TTC549 (cell line): Measurements from ENCODE around the gene ASB18.
"Not testable (repeated sequence)": the region's sequence is repeated elsewhere in the genome, so short reads cannot be mapped to it uniquely, and the experiment has no call there.

Experiments
- FAIRE-seq: peaks from 2 replicates; lab custom pipeline; 2012; peaks lifted over from hg19 to GRCh38; lab: Jason Lieb, UNC

Gene ASB18

DNA sequence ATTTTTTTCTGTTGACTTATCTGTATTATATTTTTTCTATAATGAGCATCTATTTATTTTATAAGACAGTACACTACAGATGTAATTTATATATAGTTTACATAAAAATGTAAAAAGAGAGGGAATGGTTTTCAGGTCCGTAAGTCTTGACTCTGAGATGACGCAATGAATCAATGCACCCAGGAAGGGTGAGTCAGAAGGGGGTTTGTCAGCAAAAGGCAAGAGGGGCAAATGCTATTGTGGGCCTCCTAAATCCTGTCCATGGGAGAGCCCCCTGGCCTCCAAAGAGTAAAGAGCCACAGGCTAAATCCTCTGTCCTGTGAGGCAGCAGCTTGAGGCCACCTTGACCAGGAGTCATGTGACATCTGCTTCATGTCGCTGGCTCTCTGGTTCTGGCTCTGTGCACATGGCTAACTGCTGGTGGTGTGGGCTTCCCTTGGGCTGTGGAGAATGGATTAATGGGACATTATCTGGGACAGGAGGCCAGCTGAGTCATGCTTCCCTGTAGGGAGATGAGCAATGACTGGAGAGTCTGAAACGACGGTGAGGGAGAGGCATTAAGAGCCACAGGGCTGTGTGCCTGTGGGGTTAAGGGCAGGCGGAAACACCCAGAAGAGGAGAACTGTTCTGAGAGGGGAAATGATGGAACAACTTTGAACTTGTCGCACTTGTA lies 22.8 kb upstream of the ASB18 start:
- no peak for FAIRE-seq

DNA sequence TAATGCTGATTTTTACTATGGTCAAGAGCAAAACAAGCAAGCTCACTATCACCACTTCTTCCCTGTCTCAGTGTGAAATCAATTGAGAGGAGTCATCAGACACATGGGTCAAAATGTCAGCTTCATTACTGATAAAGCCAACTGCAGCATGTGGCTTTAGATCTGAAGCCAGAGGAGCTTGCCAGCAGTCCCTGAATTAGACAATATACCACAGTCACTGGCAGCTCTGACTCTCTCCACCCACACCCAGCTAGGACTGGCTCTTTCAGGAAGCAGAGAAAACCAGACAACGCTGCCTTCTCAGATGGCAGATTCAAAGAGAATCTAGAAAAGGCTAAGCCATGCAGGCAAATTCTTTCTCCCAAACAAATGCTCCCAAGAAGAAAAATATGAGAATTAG lies 20.0 kb upstream of the ASB18 start:
- FAIRE-seq = no peak

DNA sequence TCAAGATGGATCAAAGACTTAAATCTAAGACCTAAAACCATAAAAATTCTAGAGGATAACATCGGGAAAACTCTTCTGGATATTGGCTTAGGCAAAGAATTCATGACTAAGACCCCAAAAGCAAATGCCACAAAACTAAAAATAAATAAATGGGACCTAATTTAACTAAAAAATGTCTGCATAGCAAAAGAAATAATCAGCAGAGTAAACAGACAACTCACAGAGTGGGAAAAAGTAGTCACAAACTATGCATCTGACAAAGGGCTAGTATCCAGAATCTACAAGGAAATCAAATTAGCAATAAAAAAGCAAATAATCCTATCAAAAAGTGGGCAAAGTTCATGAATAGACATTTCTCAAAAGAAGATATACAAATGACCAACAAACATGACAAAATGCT lies 18.2 kb upstream of the ASB18 start:
- FAIRE-seq = no peak

DNA sequence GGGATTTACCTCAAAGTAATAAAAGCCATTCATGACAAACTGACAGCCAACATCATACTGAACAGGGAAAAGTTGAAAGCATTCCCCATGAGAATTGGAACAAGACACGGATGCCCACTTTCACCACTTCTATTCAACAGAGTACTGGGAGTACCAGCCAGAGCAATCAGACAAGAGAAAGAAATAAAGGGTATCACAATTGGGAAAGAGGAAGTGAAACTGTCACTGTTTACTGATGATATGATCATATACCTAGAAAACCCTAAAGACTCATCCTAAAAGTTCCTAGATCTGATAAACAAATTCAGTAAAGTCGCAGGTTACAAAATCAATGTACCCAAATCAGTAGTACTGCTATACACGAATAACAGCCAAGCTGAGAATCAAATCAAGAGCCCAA lies 17.2 kb upstream of the ASB18 start:
- no peak for FAIRE-seq

DNA sequence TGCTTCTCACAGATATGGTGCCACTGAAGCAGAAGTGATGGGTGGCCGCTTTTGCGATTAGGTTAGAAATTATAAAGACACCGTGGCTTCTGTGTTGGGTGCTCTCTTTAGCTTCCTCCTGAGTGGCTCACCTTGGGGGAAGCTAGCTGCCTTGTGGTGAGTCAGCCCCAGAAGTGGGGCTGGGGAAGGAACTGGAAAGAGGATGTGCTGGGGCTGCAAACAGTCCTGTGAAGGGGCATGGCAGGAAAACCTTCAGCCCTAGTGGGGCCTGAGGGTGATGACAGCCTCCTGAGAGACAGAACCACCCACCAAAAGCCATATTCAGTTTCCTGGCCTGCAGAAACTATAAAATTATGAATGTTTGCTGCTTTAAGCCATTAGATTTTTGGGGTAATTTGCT lies 8.9 kb upstream of the ASB18 start:
- FAIRE-seq = no peak

DNA sequence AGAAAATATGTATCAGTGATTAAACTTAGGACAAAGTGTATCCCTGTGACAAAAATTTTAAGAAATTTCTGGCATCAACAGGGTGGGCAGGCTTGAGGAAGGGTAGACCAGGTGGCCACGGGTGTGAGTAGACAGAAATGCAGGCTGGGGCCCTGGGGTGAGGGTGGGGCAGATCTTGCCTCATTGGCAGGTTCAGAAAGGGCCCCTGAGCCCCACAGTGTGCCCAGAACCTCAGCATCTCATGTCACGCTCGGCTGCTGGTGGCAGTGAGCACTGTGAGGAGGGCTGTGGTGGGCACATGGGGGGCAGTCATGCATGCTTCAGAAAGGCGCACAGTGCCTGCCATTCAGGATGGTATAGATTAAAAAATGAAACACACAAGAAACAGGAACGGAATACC lies 7.6 kb upstream of the ASB18 start:
- no peak for FAIRE-seq

DNA sequence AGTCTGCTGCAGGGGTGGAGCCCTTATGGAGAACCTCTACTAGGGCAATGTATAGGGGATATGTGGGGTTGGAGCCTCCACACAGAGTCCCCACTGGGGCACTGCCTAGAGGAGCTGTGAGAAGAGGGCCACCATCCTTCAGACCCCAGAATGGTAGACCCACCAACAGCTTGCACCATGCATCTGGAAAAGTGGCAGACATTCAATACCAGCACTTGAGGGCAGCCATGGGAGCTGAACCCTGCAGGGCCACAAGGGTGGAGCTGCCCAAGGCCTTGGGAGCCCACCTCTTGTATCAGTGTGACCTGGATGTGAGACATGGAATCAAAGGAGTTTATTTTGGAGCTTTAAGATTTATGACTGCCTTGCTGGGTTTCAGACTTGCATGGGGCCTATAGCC lies 5.7 kb upstream of the ASB18 start:
- not testable (repeated sequence) for FAIRE-seq

DNA sequence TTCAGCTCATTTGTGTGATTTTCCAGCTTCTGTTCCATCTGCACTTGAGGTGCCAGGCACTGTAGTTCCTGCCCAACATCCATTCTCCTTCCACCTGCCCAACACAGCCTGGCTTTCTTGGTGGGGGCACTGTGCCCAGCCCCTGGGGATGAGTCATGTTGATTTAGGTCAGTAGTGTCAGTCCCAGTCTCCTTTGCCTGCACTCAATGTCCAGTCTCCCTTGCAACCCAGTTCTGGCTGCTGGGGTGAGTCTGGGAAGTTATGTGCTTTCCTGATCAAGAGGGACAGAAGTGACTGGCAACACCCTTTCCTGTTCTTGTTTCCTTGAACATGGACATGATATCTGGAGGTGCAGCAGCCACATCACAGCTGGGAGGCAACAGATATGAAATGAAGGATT lies 1.5 kb upstream of the ASB18 start:
- FAIRE-seq = no peak

DNA sequence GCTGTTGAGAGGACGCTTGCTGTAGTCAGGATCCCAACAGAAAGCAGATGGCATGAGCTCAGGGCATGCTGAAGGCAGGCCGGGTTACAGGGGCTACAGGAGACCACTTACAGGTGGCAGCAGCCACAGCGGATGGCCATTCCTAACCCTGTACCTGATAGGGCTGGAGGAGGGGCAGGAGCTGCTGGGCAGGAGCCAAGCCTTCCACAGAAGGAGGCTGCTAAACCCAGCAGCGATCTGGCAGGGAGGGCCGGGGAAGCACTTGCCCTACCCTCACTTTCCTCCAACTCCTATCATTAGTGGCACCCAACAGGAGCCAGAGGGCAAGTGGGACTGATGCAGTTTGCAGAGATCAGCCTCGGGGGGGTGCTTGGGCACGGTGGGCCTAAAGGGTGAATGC lies 2.0 kb downstream of the ASB18 start:
- FAIRE-seq = no peak

DNA sequence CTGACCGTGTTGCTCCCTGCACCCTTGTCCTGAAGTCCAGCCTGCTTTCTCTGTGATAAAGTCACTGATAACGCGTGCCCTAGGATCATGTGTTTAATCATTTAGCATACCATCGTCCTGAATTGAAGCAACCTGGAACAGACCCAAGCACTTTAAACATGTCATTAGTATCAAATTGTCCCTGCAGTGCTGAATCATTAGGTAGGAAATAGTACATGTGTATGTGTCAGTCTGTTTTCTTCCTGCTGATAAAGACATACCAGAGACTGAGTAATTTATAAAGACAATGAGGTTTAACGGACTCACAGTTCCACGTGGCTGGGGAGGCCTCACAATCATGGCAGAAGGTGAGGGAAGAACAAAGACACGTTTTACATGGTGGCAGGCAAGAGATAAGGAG lies 2.8 kb downstream of the ASB18 start:
- FAIRE-seq = no peak

DNA sequence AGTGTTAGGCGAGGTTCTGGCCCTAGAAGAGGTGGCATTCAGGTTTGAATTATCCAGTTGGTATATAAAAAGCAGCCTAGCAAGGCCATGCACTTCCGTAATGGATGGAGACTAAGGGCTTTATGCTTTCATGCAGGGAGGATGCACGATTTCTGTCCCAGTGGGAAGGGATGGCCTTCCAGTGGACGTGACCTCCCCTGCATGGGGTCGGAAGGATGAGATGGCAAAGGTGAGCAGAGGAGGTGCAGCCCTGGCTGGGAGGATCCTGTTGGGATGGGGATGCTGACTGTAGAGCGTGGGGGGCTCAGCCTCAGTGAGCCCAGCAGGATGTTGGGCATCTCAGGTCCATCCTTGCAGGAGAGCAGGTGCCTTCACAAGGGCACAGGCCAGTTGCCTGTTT lies 4.8 kb downstream of the ASB18 start:
- FAIRE-seq = no peak

DNA sequence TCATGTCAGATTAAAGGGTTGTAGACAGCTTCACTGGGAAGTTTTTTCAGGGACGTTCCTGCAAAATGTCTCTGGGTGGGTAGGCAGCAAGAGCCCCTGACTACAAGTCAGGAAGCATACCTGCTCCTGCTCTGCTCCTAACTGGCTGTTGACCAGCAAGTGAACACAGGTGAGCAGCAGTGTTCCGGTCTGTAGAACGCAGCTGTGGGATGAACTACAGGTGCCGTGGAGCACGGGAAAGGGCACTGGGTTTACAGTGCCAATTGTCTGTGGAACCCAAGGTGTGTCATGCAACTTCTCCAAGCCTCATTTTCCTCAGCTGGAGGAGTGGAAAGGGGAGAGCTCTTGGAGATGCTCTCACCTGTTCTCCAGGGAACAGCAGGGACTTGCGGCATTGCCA lies 6.6 kb downstream of the ASB18 start:
- no peak for FAIRE-seq

DNA sequence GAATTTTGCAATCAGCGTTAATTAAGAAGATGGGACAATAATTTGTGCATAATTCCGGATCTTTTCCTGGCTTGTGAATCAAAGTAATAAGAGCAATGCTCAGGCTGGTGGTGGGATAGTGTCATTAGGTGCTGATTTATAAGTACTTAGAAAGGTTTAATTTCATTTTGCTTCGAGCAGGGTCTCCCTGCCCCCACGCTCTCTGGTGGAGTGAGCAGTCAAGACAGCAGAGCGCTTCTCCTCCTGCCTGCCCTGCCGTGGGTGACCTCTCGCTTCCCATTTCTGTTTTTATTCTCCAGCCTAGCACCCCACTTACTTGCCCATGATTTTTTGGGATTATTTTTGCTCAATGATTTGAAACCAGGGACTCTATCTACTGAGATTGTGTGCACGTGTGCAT lies 7.1 kb downstream of the ASB18 start:
- FAIRE-seq = no peak

DNA sequence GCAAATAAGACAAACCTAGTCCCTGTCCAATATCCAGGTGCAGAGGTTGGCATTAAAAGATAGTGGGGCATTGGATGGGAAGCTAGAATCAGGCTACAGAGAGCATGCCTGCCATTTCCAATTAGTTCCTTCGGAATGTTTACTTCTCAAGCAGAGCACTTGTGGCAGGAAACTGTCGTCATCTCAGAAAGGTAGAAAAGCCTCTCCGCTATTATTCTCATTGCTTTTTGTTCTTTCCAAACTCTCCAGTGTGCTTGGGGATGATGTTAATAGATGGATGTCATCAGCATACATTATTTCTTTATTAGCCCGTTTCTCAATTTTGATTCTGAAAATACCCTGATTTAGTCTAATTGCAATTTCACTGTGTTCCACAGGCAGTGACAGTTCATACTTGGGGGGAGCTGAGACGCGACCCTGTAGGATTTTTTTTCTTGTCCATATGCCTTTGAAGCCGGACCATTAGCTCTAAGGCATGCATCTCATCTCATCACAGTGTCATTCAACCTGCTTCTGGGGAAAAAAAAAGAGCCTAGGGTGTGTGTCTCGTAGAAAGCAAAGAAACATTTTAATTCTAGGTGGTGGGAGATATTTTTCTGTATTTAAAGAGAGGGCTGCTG lies 7.7 kb downstream of the ASB18 start:
- FAIRE-seq = no peak

DNA sequence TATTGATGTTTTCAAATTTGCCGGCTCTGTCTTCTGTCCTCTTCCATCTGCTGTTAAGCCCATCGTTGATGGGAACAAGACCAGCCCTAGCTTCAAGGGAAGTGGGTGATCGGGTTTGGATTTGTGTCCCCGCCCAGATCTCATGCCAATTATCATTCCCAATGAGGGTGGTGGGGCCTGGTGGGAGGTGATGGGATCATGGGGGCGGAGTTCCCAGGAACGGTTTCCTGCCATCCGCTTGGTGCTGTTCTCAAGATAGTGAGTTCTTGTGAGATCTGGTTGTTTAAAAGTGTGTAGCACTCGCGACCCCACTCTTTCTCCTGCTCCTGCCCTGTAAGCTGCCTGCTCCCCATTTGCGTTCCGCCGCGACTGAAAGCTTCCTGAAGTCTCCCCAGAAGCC lies 9.5 kb downstream of the ASB18 start:
- no peak for FAIRE-seq

DNA sequence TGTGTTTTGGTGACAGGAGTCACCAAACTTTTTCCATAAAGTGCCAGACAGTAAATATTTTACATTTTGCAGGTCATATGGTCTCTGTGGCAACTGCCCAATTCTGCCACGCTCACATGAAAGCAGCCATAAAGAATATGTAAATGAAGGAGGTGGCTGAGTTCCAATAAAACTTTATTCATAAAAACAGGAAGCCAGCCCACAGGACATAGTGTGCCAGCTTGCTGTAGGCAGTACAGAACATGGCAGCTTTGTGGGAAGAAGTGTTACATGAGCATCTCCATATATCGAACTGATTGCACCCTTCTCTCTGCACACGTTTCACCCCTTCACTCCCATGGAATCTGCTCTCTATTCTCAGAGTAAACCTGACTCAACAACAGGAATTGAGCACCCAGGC lies 10.2 kb downstream of the ASB18 start:
- no peak for FAIRE-seq

DNA sequence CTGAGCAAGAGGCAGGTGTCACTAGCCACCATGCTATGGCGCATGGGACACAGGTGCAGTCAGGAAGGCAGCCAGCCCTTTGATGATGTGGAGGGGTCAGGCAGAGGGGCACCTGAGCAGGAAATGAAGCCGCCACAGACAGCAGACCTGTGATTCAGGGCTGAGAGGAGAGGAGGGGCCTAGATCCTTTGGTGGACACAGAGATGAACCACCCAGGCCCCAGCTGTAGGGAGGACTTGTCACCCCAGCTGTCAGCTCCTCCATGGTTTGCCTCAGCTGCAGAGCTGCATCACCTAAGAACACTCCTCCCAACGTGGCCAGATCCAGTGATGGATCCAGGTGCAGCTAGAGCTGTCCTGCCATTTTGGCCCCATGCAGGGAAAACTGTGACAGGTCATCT lies 11.6 kb downstream of the ASB18 start:
- no peak for FAIRE-seq

DNA sequence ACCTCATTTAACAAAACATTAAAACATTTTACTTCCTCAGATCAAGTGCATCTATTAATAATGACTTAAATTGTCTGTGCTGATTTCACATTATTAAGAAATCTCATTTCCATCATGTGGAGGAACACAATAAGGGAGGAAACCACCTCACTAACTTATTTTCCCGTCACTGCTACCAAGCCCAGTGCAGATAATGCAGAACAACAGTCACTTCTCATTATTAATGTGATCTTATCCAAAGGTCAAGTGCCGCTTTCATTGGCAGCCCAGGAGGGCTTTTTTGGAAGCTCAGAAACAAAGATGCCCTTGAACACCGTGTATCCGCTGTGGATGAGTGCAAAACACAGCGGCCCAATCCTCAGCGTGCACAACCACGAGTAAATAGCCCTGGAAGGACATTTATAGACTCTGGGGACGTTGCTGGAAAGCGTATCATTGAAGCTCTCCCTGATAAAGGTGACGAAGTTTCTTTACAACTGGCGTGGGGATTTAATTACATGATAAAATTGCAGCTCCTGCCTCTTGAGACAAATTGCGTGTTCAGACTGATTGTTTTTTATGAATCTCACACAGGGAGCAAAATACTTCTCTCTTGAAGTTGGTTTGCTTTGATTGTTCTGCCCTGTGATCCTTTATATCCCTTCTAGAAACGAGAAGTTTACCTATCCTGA lies 13.2 kb downstream of the ASB18 start:
- FAIRE-seq = no peak

DNA sequence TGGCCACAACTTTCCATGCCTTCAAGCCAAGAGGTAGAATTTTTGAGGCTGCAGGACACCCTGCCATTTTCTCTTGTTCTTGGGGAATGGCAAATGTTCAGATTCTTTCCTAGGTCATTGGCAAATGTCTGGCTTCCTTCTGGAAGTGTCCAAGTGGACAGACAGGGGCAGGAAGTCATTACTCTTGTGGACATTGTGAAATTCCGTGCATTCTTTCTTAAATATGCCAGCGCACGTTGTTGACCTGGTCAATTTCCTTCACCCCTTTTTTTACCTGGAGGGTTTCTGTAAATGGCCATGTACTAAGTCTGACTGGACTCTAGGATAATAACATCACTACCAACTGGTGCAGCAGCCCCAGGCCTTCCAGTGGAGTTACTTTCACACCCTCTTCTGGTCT lies 13.9 kb downstream of the ASB18 start:
- FAIRE-seq = no peak

DNA sequence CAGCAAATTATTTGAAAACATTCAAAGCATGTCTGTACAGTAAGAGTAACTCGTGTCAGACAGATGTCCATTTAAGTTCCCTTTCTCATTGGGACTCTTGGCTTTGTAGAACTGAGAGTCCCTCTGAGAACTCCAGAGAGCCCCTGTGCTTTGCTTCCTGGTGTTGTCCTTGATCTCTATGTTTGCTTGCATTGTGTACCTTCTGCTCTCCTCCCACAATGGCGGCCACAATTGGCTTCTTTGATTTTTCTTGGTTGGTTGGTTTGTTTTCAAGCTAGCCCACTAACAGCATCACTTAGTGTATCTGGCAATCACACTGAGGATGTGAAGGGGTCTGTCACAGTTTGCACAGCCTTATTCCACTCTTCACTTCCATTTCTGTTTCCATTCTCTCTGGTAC lies 15.1 kb downstream of the ASB18 start:
- FAIRE-seq = no peak

DNA sequence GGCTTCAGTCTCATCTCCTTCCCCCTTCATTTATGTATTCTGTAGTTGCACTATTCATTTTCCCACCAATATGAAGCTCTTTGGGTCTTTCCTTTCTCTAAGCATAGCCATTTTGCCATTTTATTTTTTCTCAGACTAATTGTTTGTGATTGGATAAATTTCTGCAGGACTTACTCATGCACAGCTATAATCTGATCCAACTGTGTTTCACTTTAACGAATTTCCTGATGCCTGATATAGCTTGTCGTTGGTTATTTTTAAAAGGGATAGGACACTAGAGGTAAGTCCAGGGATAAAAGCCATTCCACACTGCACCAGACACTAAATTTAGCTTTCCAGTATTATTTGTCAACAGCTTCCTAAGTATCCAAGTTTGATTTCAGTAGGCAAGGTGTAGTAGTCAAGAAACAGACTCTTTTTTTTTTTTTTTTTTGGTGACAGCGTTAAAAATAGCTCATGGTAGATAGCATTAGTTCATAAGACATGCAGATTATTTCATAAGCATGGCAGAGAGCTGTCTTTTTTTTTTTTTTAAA lies 17.4 kb downstream of the ASB18 start:
- FAIRE-seq = no peak

DNA sequence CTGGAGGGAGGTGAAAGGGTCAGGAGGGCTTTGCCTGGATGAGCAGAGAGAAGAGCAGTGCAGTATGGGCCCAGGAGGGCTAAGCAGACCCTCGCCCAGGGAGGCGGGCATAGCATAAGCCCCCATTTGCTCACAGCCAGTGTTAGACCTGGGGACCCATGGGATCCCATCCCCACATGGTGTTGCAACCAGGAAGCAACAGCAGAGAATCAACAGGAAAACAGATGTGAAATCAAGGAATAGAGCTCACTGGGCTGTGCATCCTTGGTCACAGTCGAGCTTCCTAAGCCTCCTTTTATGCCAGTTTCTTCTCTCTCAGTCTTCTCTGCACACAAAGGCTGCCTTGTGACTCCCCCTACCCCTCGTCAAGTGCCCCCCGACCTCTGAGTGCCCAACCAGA lies 19.9 kb downstream of the ASB18 start:
- FAIRE-seq = no peak

DNA sequence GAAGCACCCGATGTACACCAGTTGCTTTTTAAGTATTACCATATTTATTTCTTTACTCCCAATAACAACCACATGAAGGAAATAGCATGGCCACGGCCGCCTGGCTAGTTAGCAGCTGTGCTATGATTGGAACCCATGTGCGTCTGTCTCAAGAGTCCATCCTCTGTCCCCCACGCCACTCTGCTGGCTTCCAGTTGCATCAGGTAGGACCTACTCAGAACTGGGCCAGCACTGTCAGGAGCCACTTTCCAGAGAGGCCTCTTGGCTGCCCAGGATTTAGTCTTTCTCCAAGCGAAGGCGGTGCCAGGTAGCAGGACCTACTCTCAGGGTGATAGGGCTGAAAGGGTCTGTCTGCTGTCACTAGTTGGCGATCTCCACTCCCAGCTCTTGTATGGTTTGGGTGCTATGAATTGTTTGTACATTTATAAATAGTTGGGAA lies 22.1 kb downstream of the ASB18 start:
- FAIRE-seq = no peak
